Ectodermal cell (in vitro differentiated cells): ENCODE data around the gene NUBPL.

ENCODE experiments used
- H3K27ac ChIP-seq: 2 replicates; pipeline ENCODE4 v1.7.0; 2013; ENCODE audit warnings: mild to moderate bottlenecking, low read depth, low read length; ENCODE audit not compliant: insufficient read depth, poor library complexity, severe bottlenecking
- H3K27me3 ChIP-seq: 2 replicates; pipeline ENCODE4 v1.7.0; 2013; ENCODE audit warnings: mild to moderate bottlenecking, low read length; ENCODE audit not compliant: insufficient read depth, control insufficient read depth, poor library complexity, severe bottlenecking
- H3K36me3 ChIP-seq: one replicate; pipeline ENCODE4 v1.7.0; 2013; ENCODE audit warnings: low read length; ENCODE audit not compliant: control insufficient read depth, insufficient read depth
- H3K4me1 ChIP-seq: one replicate; pipeline ENCODE4 v1.7.0; 2013; ENCODE audit warnings: low read length; ENCODE audit not compliant: control insufficient read depth, insufficient read depth
- H3K4me3 ChIP-seq: 2 replicates; pipeline ENCODE4 v1.7.0; 2013; ENCODE audit warnings: low read depth, low read length, control low read depth; ENCODE audit not compliant: insufficient read depth
- H3K9me3 ChIP-seq: 2 replicates; pipeline ENCODE4 v1.7.0; 2013; ENCODE audit warnings: mild to moderate bottlenecking, low read length, moderate library complexity; ENCODE audit not compliant: control insufficient read depth
- WGBS, 2 experiments: methylation state at CpG; one replicate each; pipeline ENCODE4 v1.1.7; 2013; ENCODE audit warnings: missing lambda C conversion rate in 2 of 2; 5-methylcytosine and 5-hydroxymethylcytosine counted together

NUBPL gene

GRCh38 chr14:31752867-31753661, 191.9 kb downstream of the NUBPL start:
- Histone ChIP-seq H3K4me1 (no peaks in the 10 kb centered on the region), H3K27ac (no peak overlapping the region), H3K36me3 (no peaks in the 10 kb centered on the region), H3K4me3 (no peak overlapping the region), H3K27me3 (no peaks in the 10 kb centered on the region), H3K9me3 (no peaks in the 10 kb centered on the region)
- WGBS, 2 experiments: 87 to 91% methylated on average over 4 of the region's 4 CpGs

DNA sequence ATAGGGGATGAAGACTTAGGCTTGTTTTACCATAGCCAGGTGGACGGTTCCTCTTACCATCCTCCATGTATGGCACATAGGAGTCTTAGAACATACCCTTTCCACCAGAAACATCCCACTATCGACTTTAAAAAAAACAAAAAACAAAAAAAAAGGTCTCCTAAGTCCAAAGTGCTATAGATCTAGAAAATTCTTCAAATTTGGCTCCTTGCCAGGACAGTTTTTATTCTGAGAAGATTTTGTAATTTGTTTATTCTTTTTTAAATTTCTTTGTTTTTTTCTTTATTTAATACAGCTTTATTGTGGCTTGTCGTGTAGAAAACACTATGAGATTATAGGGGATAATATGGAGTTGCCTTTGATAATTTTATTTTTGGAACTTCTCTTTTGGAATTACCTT, 197.7 kb downstream of the NUBPL start:
- Histone ChIP-seq H3K27me3 (no peaks in the 10 kb centered on the region), H3K27ac (no peak overlapping the region), H3K36me3 (no peaks in the 10 kb centered on the region), H3K4me3 (no peak overlapping the region), H3K4me1 (no peaks in the 10 kb centered on the region), H3K9me3 (no peaks in the 10 kb centered on the region)
- WGBS, 2 experiments: 63 to 75% methylated on average over 2 to 3 of the region's 3 CpGs

- no peaks in the 10 kb centered on the region for H3K9me3 ChIP-seq
- H3K27ac ChIP-seq: no peak overlapping the region
- H3K4me1 ChIP-seq: no peaks in the 10 kb centered on the region
- H3K27me3 ChIP-seq: no peaks in the 10 kb centered on the region
- no peak overlapping the region for H3K4me3 ChIP-seq
- no peaks in the 10 kb centered on the region for H3K36me3 ChIP-seq
- WGBS, 2 experiments: 58 to 60% methylated on average over 3 of the region's 3 CpGs
Observed at GRCh38 chr14:31760277-31760676, 199.1 kb downstream of the NUBPL start.

- no peak overlapping the region for H3K4me3 ChIP-seq
- no peaks in the 10 kb centered on the region for H3K4me1 ChIP-seq
- H3K9me3 ChIP-seq: no peaks in the 10 kb centered on the region
- WGBS, 2 experiments: 86% methylated on average over 1 of the region's 4 CpGs; no CpG with 5 or more reads in 1 of the 2 experiments
- no peaks in the 10 kb centered on the region for H3K27me3 ChIP-seq
- no peaks in the 10 kb centered on the region for H3K36me3 ChIP-seq
- no peak overlapping the region for H3K27ac ChIP-seq
Observed at GRCh38 chr14:31761325-31761724, 200.1 kb downstream of the NUBPL start.

- WGBS, 2 experiments: 92 to 96% methylated on average over 1 of the region's 1 CpG
- no peak overlapping the region for H3K27ac ChIP-seq
- H3K36me3 ChIP-seq: no peaks in the 10 kb centered on the region
- no peak overlapping the region for H3K4me3 ChIP-seq
- no peaks in the 10 kb centered on the region for H3K27me3 ChIP-seq
- no peaks in the 10 kb centered on the region for H3K9me3 ChIP-seq
- no peaks in the 10 kb centered on the region for H3K4me1 ChIP-seq
Observed at GRCh38 chr14:31763041-31763440, 201.8 kb downstream of the NUBPL start.

DNA sequence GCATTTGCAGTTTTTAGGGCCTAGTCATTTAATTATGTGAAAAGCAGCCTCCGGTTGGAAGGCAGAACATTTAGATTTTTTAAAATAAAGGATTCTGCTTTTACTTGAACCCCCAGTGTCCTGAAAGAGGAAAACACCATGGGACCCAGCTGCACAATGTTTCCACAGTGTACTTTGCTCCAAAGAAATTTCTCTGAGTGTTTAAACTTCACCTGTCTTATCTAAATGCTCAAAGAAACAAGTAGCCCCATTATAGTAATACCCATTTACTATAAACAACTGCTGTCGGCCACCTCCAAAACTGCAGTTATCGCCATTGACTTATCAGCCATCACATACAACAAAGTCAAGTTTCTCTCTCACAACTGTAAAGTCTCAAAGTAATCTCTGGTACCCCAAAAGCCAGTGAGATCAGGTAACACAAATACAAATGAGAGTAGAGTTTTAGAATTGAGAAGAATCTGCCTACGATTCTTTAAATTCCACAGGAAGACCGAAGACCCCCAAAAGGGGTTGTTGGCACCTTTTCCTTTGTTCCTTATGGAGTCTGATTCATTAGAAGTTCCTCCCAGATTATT, 205.2 kb downstream of the NUBPL start:
- Histone ChIP-seq H3K4me1 (no peaks in the 10 kb centered on the region), H3K27ac (no peak overlapping the region), H3K27me3 (no peaks in the 10 kb centered on the region), H3K9me3 (no peaks in the 10 kb centered on the region), H3K4me3 (no peak overlapping the region), H3K36me3 (no peaks in the 10 kb centered on the region)
- WGBS, 2 experiments: 96 to 97% methylated on average over 5 of the region's 5 CpGs

GRCh38 chr14:31768355-31768754, 207.2 kb downstream of the NUBPL start:
- Histone ChIP-seq H3K9me3 (no peaks in the 10 kb centered on the region), H3K36me3 (no peaks in the 10 kb centered on the region)

DNA sequence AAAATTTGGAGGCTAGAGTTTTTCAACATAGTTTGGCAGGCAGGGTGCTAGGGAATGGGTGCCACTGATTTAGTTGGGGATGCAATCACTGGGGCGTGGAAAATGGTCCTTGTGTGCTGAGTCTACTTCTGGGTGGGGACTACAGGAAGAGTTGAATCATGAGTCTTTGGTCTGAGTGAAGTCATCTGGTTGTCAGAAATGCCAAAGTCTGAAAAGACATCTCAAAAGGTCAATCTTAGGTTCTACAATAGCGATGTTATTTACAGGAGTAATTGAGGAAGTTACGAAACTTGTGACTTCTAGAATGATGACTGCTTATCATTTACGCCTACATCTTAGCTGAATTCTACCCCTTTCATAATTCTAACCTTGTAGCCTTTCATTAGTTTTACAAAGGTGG, 209.1 kb downstream of the NUBPL start:
- Histone ChIP-seq H3K4me1 (no peaks in the 10 kb centered on the region), H3K9me3 (no peaks in the 10 kb centered on the region), H3K4me3 (no peak overlapping the region), H3K27ac (no peak overlapping the region), H3K27me3 (no peaks in the 10 kb centered on the region), H3K36me3 (no peaks in the 10 kb centered on the region)
- WGBS, 2 experiments: 96% methylated on average over 3 to 4 of the region's 4 CpGs

More at GRCh38 chr14:31768355-31768754, 207.2 kb downstream of the NUBPL start:
- Histone ChIP-seq H3K4me3 (no peak overlapping the region), H3K4me1 (no peaks in the 10 kb centered on the region), H3K27me3 (no peaks in the 10 kb centered on the region), H3K27ac (no peak overlapping the region)

GRCh38 chr14:31774567-31774966, 213.4 kb downstream of the NUBPL start:
- Histone ChIP-seq H3K27ac (no peak overlapping the region), H3K9me3 (no peaks in the 10 kb centered on the region), H3K4me3 (no peak overlapping the region), H3K27me3 (no peaks in the 10 kb centered on the region), H3K36me3 (no peaks in the 10 kb centered on the region), H3K4me1 (no peaks in the 10 kb centered on the region)
- WGBS, 2 experiments: 89 to 90% methylated on average over 2 of the region's 2 CpGs

- peaks cover 3% of the 10 kb centered on the region for H3K9me3 ChIP-seq
- H3K27me3 ChIP-seq: no peaks in the 10 kb centered on the region
- no peak overlapping the region for H3K4me3 ChIP-seq
- H3K36me3 ChIP-seq: no peaks in the 10 kb centered on the region
- H3K27ac ChIP-seq: no peak overlapping the region
- H3K4me1 ChIP-seq: no peaks in the 10 kb centered on the region
- WGBS, 2 experiments: 88 to 91% methylated on average over 4 of the region's 4 CpGs
Observed at GRCh38 chr14:31777312-31777711, 216.1 kb downstream of the NUBPL start.
